Erythroblast (primary cell): Measurements from ENCODE around the gene BMI1.

ENCODE experiments used
- DNase-seq, 2 experiments: peaks; one replicate each; lab custom pipeline; 2025; lab: John Stamatoyannopoulos, UW
- GATA1 ChIP-seq: IDR thresholded peaks from 2 replicates; pipeline ENCODE4 v1.6.1; 2011; ENCODE audit warnings: low read depth, mild to moderate bottlenecking, control low read depth, low read length, moderate library complexity
- POLR2A ChIP-seq: IDR thresholded peaks from 2 replicates; pipeline ENCODE4 v1.6.1; 2011; ENCODE audit warnings: mild to moderate bottlenecking, low read length

The BMI1 gene

DNA sequence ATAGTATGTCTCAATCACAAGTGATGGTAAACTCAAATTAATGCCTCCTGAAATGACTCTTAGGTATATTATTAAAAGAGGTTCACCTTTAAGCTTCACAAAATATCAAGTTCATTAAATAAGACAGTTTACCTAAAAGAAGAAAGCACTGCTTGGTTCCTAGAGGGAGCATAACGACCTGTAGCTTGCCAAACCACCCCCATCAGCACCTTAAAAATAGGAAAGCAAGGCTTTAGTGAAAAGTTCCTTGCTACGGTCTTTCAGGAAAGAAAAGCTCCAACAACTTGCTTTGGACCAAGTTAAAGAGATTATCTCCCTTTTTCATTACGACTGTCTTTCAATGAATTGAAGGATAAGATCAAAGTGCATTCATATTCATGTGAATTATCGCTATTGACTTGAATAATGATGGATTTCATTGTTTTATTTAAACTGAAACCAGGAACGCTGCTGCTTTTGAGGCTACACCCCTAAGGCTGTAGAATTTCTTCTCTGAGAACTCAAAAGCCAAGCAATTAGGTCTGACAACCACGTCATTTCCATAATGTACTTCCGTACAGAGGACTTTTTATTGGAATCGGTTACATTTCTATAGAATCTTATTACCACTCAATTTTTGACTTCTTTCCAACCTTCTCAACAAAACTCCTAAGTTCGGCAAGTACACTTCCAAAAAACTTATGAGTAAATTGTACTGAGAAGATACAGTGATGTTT is 17.4 kb downstream of the BMI1 start:
- DNase-seq = peak in 1 of 2 experiments; percentile 55
- no peak for TF ChIP-seq POLR2A
- no peak for TF ChIP-seq GATA1

DNA sequence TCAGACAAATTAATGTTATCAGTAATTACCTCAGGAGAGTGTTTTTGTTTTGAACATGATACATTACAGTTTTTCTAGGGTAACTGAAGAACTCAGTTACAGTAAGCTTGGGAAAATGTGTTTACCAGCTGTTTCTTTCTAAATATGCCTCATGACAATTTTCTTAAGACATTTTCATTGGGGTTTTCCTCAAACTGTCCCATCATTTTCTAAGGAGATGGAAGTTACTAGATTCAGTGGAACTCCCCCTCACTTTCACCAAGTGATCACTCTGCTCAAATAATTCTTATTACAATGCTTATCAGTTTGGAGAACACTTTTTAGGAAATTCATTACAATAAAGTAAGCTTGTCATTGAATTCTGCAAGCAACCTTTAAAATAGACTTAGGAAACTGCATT is 18.0 kb downstream of the BMI1 start:
- TF ChIP-seq GATA1 = no peak
- no peak for TF ChIP-seq POLR2A
- peak in 1 of 2 experiments; percentile 51 for DNase-seq

DNA sequence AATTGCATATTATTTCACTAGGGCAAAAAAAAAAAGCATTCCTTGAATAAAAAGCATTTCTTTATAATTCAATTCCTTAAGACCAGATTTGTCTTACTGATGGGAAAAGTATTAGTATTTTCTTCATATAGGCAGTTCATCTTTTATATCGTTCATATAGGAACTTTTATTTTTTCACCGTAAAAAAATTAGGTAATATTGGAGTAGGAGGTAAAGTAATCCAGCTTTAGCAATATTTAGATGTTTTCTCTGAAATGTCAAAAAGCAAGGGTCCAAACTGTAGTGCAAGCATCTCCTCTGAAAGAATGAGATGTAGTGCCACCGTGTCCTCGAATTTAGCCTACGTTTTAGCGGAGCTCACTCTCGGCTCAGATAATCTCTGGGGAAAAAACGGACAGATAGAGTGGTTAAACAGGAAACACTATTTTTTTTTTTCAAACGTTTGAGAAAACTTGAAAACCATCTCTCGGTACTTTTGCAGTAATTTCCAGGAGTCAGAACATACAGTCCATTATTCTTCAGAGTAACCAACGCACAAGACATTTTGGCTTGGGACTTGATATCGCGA is 18.9 kb downstream of the BMI1 start:
- no peak for DNase-seq
- TF ChIP-seq POLR2A = no peak
- no peak for TF ChIP-seq GATA1

DNA sequence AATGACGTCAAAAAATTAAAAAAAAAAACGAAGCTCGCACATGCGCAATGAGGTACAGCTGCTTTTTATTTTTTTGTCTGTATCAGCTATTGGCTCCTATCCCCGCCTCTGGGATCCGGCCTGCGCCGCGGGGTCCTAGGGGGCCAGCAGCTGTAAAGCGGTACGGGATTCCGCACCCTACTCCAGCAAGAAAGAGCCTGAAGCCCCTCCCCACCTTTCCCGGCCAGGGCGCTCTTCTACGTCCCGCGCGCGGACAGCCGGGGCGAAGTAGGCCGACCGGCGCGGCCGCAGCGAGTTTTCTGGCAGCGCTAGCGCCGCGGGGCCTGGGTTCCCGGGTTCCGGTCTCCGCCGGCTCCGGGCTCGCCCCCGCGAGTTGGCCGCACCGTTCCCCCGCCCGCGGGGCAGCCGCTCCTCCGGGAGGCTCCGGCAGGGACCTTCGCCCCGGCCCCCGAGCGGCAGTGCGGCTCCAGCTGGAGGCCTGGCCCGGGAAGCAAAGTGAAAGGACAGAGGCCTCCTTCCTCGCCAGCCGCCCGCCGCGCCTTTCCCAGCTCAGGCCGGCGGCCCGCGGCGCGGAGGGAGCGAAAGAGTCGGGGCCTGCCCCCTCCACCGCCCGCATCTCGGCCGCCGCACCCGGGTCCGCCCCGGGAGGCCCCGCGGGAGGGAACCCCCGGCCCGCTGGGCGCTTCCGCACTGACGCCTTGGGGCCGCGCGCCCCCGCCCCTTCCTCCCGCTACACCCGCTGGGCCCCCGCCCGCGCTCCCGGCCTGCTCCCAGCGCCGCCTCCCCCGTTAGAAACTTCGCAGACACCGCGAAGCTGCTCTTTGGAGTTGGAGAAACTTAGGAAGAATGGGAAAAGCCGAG is 19.7 kb downstream of the BMI1 start:
- DNase-seq = peak; percentile 90 to 94
- TF ChIP-seq GATA1 (no peak), POLR2A (peak; percentile 79)

DNA sequence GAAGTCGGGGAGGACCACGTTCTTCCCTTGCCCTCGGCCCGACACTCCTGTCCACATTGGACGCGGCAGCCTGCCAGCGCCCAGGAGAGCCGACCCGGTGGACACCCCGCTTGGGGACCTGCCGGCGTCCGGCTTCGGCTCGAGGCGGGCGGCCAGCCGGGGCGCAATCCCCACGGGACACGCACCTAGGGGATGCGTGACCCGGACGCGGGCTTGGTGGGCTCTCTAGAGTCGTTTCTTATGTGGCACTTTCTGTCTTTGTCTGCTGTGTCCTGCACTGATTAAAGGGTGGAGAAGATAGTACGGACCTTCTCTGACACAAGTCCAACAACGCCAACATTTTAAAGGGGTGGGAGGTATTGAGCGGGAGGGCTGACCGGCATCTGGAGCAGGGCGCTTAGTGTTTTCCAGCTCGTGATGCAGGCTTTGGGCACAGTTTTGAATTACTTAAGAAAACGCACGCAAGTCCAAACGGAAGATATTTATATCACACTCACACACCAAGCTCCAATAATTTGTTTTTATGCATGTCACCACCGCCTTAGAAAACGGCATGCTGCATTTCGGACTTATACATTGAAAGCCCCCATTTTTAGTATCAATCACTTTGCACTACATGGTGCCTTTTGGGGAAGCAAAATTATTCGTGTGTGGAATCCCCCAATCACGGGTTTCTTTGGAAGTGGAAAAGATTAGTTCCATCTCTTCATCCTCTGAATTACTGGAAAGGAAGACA is 20.5 kb downstream of the BMI1 start:
- peak in 1 of 2 experiments; percentile 55 for DNase-seq
- TF ChIP-seq GATA1 (no peak), POLR2A (no peak)

DNA sequence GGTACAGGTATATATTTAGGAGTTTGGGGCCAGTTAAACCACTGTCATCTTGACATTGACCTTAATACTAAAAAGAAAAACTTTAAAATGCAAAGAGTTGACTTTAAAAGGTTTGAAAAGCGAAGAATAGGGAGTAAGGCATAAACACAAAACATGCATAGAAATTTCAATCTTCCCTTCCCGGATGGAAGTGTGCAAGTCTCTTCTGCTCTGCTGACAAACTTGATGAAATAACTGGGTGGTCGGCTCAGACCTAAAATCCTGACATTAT is 21.0 kb downstream of the BMI1 start:
- TF ChIP-seq GATA1 (no peak), POLR2A (no peak)
- DNase-seq = no peak

DNA sequence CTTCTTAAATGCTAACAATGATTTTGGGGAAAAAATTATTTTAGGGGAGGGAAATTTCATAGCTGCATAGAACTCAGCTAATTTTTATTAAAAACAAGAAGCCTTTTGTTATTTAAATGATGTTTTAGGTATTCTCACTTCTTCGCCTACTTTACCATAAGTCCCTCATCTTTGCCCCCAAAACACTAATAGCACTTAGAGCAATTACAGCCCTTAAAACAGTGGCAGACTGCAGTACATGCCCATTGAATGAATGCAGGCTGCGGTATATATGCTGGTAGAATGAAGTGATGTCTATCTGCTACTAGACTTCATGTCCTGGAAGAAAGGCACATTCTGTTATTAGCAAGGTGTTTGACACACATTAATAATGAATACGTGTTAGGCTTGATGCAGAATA is 21.5 kb downstream of the BMI1 start:
- peak; percentile 22 to 49 for DNase-seq
- TF ChIP-seq GATA1 (no peak), POLR2A (no peak)

DNA sequence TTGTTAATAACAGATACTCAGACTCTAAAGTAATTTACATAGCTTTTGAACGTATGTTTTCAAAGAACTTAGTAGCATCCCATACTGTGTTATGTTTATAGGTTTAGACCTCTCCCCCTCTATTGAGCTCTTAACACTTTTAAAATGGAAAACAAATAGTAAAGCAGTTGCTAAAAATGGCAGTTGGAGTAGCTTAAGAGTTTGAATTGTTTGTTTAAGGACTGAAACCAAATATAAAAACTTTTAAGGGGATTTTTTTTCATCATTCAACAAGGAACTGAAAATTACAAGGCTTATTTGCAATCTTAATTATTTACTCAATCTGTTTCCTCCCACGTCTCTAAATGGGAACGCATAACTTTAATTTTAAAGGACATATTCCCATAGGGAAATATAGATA is 22.8 kb downstream of the BMI1 start:
- TF ChIP-seq GATA1 = no peak
- no peak for TF ChIP-seq POLR2A
- DNase-seq = peak in 1 of 2 experiments; percentile 33

DNA sequence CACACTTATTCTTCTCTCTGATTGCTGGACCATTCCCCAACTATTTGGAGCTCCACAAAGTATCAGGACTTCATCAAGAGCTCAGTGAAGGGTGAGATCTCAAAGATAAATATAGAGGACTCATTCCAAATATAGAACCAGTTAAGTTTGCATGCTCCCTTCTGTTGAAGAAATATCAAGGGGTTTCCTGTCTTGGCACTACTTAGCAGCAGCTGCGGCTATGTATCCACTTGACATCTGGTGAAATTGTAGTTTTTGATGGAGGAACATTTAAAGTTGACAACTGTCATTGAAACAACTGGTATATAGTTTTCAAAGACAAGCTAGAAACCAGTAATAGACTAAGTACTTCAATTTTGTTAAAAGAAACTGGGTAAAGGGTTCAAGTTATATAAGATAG is 23.4 kb downstream of the BMI1 start:
- no peak for TF ChIP-seq GATA1
- TF ChIP-seq POLR2A = no peak
- DNase-seq = peak in 1 of 2 experiments; percentile 45

DNA sequence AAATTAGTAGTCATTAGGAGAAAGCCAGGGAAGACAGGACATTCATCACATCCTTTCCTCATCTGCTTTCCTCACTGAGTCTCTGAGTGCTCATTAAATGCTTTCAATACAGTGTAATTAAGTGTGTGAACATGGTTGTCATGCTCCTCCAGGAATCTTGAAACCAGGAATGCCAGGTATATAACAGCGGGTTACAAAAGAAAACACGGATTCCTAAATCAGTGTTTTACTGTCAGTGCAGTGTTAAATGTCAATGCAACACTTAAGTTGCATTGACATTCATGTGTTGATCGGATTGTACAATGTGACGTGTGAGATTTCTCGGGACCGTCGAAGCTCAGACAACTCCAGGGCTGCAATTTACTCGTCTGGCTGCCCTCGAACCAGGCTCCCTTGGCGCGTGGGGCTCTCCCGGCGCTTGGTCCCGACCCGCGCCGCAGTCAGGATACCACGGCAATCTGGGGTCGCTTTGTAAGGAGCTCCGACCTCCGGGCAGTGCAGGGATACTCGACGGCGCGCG is 23.9 kb downstream of the BMI1 start:
- no peak for DNase-seq
- TF ChIP-seq POLR2A (no peak), GATA1 (no peak)

DNA sequence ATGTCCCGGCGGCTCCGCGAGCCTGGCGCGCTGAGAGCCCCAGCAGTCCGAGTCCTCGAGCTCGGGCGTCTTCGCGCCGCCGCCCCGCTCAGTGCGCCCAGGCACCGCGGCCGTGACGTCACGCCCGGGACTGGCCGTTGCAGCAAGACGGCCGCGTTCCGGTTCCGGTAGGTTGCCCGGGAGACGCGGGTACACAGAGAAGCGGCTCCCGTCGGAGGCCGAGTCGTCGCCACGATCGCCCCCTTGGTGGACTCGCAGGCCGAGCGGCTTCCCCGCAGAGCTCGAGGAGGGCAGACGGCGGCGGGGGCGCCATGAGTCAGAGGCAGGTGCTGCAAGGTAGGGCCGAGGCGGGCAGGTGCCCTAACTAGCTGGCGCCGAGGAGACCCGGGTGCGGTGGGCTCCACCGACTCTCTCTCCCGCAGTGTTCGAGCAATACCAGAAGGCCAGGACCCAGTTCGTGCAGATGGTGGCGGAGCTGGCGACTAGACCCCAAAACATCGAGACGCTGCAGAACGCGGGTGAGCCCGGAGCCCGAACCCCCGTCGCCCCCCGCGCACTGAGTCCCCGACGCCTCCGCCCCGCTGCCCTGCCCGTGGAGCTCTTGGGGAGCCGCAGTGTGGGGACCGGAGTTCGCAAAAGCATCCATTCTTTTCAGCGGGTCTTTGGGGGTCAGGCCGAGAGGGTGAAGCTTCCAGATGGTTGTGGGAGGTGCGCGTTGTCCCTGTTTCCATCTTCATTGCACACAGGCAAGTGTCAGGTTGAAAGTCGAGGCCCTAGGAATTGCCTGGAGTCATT is 24.6 kb downstream of the BMI1 start, which contains the start of gene SPAG6:
Gene SPAG6, plus strand, starts transcription at position 196 of the 795 bp plus-strand sequence. Its CDS starts 116 bp downstream, at position 312.
- no peak for TF ChIP-seq GATA1
- DNase-seq = peak; percentile 81 to 86

DNA sequence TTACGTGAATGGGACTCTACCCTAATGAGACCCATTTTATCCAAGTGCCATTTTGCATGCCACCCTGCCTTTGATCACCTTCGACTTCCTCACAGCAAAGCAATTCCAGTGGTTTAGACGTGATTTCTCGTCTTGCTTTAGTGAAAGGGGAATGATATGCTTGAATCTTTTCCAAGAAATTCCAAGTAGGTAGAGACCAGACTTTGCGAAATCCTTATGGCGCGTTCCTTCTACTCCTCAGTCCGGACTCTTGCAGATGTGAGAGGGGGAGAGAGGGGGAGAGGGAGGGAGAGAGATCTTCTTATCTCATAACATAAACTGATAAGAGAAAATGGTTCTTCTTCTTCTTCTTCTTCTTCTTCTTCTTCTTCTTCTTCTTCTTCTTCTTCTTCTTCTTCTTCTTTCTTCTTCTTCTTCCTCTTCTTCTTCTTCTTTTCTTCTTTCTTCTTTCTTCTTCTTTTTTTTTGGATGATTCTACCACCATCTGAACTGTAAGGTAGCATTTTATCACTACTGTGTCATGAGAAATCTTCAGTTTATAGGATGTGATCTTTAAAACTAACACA is 25.3 kb downstream of the BMI1 start:
- DNase-seq = peak in 1 of 2 experiments; percentile 29
- TF ChIP-seq GATA1 (no peak), POLR2A (no peak)
